GM18951 (cell line): ENCODE measurements around the gene C5AR1.
A peak's percentile ranks its signal among the peaks of the same experiment; 100 is the strongest.
"Not testable (repeated sequence)": the region's sequence is repeated elsewhere in the genome, so short reads cannot be mapped to it uniquely, and the experiment has no call there.

Experiments used
- POLR2A ChIP-seq: IDR thresholded peaks from 4 replicates; pipeline ENCODE4 v1.6.1; 2011; ENCODE audit warnings: mild to moderate bottlenecking; ENCODE audit not compliant: insufficient read length, insufficient read depth; ENCODE audit errors: extremely low read depth
- in situ Hi-C: fragments of 300-500 bp; cut with MboI; formaldehyde crosslinking; loops from one replicate; pipeline ENCODE4 v1.12.0; 2022; ENCODE audit warnings: low sequenced_read_pairs, mixed read lengths, inconsistent platforms; ENCODE audit not compliant: unreplicated experiment

The C5AR1 gene

GRCh38 chr19:47309608-47310007 is at the start of gene C5AR1:
TSS of gene C5AR1 (plus strand) at chr19:47309861. CDS start at chr19:47309896, 35 bp downstream.
- no peak for TF ChIP-seq POLR2A
- in situ Hi-C loops, result no loop called here

DNA sequence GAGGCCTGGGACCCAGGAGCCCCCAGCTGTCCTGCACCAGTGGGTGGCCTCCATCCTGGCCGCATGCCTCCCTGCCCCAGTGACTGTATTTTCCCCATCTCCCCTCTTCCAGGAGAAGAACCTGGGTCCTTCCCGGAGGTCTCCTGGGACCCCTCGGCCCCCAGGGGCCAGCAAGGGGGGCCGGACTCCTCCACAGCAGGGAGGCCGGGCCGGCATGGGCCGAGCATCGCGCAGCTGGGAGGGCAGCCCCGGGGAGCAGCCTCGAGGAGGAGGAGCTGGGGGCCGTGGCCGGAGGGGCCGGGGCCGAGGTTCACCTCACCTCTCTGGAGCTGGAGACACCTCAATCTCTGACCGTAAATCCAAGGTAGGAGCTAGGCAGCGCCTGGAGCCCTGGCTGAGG is 49.2 kb upstream of the C5AR1 start:
- no peak for TF ChIP-seq POLR2A
- in situ Hi-C loops, result no loop called here

- in situ Hi-C loops, result not testable (repeated sequence)
Observed at GRCh38 chr19:47261946-47262793, 47.5 kb upstream of the C5AR1 start.

DNA sequence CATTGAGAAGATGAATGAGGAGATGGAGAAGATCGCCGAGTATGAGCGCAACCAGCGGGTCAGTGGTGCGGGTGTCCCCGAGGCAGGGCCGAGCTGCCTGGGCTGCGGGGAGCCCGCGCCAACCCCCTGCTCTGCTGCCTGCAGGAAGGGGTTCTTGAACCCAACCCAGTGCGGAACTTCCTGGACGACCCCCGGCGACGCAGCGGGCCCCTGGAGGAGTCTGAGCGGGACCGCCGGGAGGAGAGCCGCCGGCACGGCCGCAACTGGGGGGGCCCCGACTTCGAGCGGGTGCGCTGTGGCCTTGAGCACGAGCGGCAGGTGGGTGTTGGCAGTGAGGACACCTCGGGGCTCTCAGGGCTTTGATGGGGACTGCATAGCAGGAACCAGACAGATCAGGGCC is 45.0 kb upstream of the C5AR1 start:
- in situ Hi-C loops, result no loop called here
- TF ChIP-seq POLR2A, result no peak

DNA sequence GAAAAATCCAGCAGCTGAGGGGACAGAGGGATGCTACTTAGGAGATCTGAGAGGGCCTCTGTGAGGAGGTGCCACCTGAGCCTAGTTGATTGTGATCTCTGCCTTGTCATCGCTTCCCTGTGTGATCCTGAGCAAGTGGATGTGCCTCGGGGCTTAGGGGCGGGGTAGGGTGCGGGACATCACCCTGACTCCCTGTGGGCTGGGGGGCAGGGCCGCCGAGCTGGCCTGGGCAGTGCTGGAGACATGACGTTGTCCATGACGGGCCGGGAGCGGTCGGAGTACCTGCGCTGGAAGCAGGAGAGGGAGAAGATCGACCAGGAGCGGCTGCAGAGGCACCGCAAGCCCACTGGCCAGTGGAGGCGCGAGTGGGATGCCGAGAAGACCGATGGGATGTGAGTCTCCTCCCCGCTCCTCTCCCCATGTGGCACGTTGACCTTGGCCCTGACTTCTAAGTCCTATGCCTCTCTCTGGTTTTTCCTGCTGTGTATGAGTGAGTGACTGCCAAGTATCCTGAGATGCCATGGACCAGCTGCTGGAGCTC is 43.2 kb upstream of the C5AR1 start:
- TF ChIP-seq POLR2A, result no peak
- in situ Hi-C loops, result no loop called here

DNA sequence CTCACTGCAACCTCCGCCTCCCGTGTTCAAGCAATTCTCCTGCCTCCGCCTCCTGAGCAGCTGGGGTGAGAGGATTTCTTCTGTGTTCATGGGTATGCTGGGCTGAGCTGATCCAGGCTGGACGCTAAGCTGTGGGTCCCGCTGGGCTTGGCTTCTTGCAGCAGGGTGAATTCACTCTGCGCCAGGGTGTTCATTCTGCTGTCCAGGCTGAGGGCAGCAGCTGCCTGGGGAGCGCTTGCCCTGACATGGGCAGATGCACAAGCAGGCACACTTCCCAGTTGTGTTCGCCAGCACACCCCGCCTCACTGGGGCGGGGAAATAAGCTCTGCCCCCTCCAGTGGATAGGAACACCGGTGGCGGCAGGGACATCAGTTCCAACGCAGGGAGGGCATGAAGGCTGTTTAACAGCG is 42.3 kb upstream of the C5AR1 start:
- in situ Hi-C loops, result no loop called here
- no peak for TF ChIP-seq POLR2A

GRCh38 chr19:47268028-47268427 is 41.6 kb upstream of the C5AR1 start:
- TF ChIP-seq POLR2A, result no peak
- in situ Hi-C loops, result no loop called here

DNA sequence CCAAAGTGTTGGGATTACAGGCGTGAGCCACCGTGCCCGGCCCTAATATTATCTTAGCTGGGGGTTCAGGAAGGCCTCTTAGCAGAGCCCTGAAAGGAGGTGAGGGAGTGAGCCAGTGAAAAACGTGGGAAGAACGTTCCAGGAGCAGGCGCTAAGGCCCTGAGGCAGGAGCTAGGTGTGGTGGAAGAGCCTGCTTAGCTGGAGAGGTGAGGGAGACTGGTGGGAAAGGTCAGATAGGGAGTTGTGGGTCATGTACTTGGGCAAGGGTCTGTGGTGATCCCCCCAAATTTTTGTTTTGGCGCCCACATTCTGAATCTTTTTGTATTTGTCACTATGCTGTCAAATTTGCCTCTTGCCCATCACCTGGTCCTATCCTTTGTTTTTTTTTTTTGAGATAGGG is 40.1 kb upstream of the C5AR1 start:
- in situ Hi-C loops, result no loop called here
- TF ChIP-seq POLR2A, result no peak

GRCh38 chr19:47270408-47270807 is 39.3 kb upstream of the C5AR1 start:
- in situ Hi-C loops, result no loop called here
- no peak for TF ChIP-seq POLR2A

- no peak for TF ChIP-seq POLR2A
- in situ Hi-C loops, result no loop called here
Observed at GRCh38 chr19:47271949-47272348, 37.7 kb upstream of the C5AR1 start.

DNA sequence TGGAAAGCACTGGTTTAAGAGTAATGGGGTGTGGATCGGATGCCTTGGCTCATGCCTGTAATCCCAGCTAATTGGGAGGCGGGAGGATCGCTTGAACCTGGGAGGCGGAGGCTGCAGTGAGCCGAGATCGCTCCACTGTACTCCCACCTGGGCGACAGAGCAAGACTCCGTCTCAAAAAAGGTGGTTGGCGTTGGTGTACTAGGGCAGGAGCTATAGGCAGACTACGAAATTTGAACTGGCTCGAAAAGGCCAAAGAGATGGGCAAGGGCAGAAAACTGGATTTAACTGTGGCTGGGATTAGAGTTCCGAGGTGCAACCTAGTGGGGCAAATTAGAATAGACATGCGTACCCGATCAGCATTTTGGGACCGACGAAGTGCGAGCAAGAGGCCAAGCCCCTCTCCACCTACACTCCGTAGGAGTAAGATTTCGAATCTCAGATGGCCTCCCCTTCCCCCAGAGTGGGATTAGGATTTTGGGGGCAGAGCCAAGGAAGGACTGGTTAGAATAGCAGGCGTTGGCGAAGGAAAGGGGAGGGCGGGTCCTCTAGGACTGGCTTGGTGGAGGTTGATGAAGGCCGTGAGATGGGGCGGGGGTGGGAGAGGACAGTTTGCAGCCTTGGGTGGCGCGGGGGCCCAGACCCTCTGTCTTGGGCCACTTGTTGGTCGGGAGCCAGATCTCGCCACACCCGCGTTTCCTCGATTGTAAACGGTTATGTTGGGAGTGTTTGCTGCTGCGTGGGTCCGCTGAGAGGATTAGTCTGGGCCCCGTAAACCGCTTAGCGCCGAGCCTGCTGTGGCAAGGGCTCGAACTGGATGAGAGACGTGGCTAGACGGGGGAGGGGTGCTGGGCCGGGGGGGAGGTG is 37.0 kb upstream of the C5AR1 start:
- no peak for TF ChIP-seq POLR2A
- in situ Hi-C loops, result no loop called here

- TF ChIP-seq POLR2A, result peak; percentile 71
- in situ Hi-C loops, result no loop called here
Observed at GRCh38 chr19:47273313-47274070, 36.2 kb upstream of the C5AR1 start.
